ENCODE data around the gene YTHDC1. TPM values are rescaled to one million over a fixed set of nuclear protein-coding genes. Genes with fewer than 3 reads are reported as not detected.

The YTHDC1 gene
- total and polyA plus RNA-seq, 2 of the 8 experiments (the other 6 are each of a cell fraction or from before 2014, with no cell fraction given): 25.7 to 89.5 TPM

- Histone ChIP-seq H2BK15ac (ENCODE audit: low read length) (no peak overlapping the region; the same call in 1 of the 2 replicates), H2BK20ac (ENCODE audit: low read length) (no peak overlapping the region), H4K8ac (ENCODE audit: extremely low read depth, insufficient read depth, low read length) (no peak overlapping the region), H2BK12ac (ENCODE audit: low read depth, low read length) (no peak overlapping the region), H3K14ac (ENCODE audit: insufficient read length) (no peak overlapping the region), H3K9me3 (ENCODE audit: insufficient read depth in 2 of 2, low read depth in 1 of 2, low read length in 1 of 2) (no peaks in the 10 kb centered on the region), H2AK5ac (ENCODE audit: low read depth, low read length) (no peak overlapping the region), H2BK5ac (ENCODE audit: low read depth, low read length) (no peak overlapping the region), H4K91ac (replicated peaks; ENCODE audit: insufficient read length, low read length) (no peak overlapping the region), H3K4me3 (ENCODE audit: extremely low read depth in 1 of 4, insufficient read depth in 2 of 4, low read depth in 3 of 4, low read length in 4 of 4) (no peak overlapping the region), H4K20me1 (replicated peaks in 1 of 2; ENCODE audit: control insufficient read depth in 1 of 2, insufficient read depth in 2 of 2, low read length in 2 of 2) (peaks cover 10 to 12% of the 10 kb centered on the region in 2 experiments), H3K4me1 (replicated peaks in 1 of 4; ENCODE audit: control insufficient read depth in 3 of 4, insufficient read depth in 4 of 4, low read length in 3 of 4) (peaks cover 0 to 6% (median 3%) of the 10 kb centered on the region in 4 experiments; a peak in 3 of 7 replicates), H2BK120ac (replicated peaks; ENCODE audit: low read depth, low read length) (no peak overlapping the region), H3K18ac (ENCODE audit: extremely low read depth, low read length) (no peak overlapping the region), H3K79me1 (ENCODE audit: low read depth, low read length) (no peaks in the 10 kb centered on the region; the same call in 1 of the 2 replicates), H3K79me2 (ENCODE audit: control insufficient read depth in 1 of 2, insufficient read depth in 2 of 2, low read length in 2 of 2) (peaks cover 11 to 92% of the 10 kb centered on the region in 2 experiments), H4K5ac (ENCODE audit: insufficient read length, low read depth, low read length) (no peak overlapping the region), H3K56ac (replicated peaks; ENCODE audit: insufficient read length, low read depth, low read length) (no peak overlapping the region), H3K4me2 (ENCODE audit: insufficient read depth in 1 of 2, low read depth in 2 of 2, low read length in 2 of 2) (no peak overlapping the region), H3K4ac (replicated peaks; ENCODE audit: insufficient read length, low read depth, low read length) (no peak overlapping the region), H3K9ac (replicated peaks in 1 of 4; ENCODE audit: extremely low read depth in 1 of 4, low read depth in 3 of 4, low read length in 3 of 4) (no peak overlapping the region), H2AFZ (ENCODE audit: low read length) (no peak overlapping the region), H3K27ac (ENCODE audit: low read depth, low read length) (no peak overlapping the region), H3K36me3 (ENCODE audit: control insufficient read depth in 2 of 4, insufficient read depth in 4 of 4, low read length in 3 of 4) (peaks cover 6 to 57% (median 38%) of the 10 kb centered on the region in 4 experiments; a peak in 7 of 8 replicates), H3K23me2 (ENCODE audit: low read depth, low read length) (no peaks in the 10 kb centered on the region), H3K27me3 (replicated peaks in 1 of 4; ENCODE audit: control insufficient read depth in 3 of 4, extremely low read depth in 1 of 4, insufficient read depth in 3 of 4, low read length in 3 of 4) (no peaks in the 10 kb centered on the region), H3K23ac (ENCODE audit: insufficient read length) (no peak overlapping the region)
- no peak for TF ChIP-seq SP4 (IDR thresholded peaks at IDR 0.05; ENCODE audit: low read length)
- TF ChIP-seq EP300 (IDR thresholded peaks at IDR 0.05; ENCODE audit: borderline replicate concordance in 1 of 2, low read depth in 2 of 2, low read length in 2 of 2): no peak
- no peak for TF ChIP-seq SP2 (IDR thresholded peaks at IDR 0.05; ENCODE audit: low read length)
- no peak for TF ChIP-seq CHD1 (IDR thresholded peaks at IDR 0.05; ENCODE audit: low read depth, low read length)
- no peak for TF ChIP-seq BCL11A (IDR thresholded peaks at IDR 0.05; ENCODE audit: low read depth in 2 of 2, low read length in 2 of 2)
- TF ChIP-seq NANOG (IDR thresholded peaks at IDR 0.05; ENCODE audit: insufficient read depth, low read depth, low read length, poor library complexity, severe bottlenecking): no peak
- TF ChIP-seq RFX5 (IDR thresholded peaks at IDR 0.05; ENCODE audit: borderline replicate concordance, low read depth, low read length): no peak
- TF ChIP-seq RBBP5 (IDR thresholded peaks at IDR 0.05; ENCODE audit: borderline replicate concordance, low read depth, low read length): no peak
- TF ChIP-seq SIRT6 (IDR thresholded peaks at IDR 0.05; ENCODE audit: low read length): no peak
- TF ChIP-seq NRF1 (IDR thresholded peaks at IDR 0.05; ENCODE audit: low read depth, low read length): no peak
- ChIA-PET POLR2A (ENCODE audit: partially characterized antibody) (no interaction called here), CTCF (ENCODE audit: partially characterized antibody) (interaction anchor here (1.4 kb wide), 1 partner anchor 39 kb away, joined by 4 read pairs; no protein-coding TSS in a partner anchor)
- no peak for FAIRE-seq
- 94% methylated on average over 1 of the region's 1 CpG; no CpG with 5 or more reads in 1 of the 2 experiments for WGBS, 2 experiments (ENCODE audit: extremely low coverage in 1 of 2, insufficient coverage in 1 of 2, insufficient read length in 1 of 2, insufficient replicate concordance in 2 of 2, low coverage in 1 of 2, low lambda C conversion rate in 2 of 2, missing lambda C conversion rate in 1 of 2)
- no peak for DNase-seq (ENCODE audit: low read depth in 1 of 2, low spot score in 2 of 2)
Measured at GRCh38 chr4:68337004-68337403, 12.9 kb downstream of the YTHDC1 start.

All from H1 (cell line).